H54 (cell line): ENCODE data around the gene PLD1.

Experiments used
- DNase-seq: peaks from one replicate; pipeline ENCODE4 v3.0.0; 2011; ENCODE audit warnings: low spot score, mixed read lengths; ENCODE audit not compliant: insufficient read length
- FAIRE-seq: peaks from 3 replicates; lab custom pipeline; 2011; peaks lifted over from hg19 to GRCh38; lab: Jason Lieb, UNC
- POLR2A ChIP-seq: IDR thresholded peaks from 2 replicates; pipeline ENCODE4 v1.6.1; 2011; ENCODE audit warnings: low read depth, mild to moderate bottlenecking, low read length

Gene PLD1

DNA sequence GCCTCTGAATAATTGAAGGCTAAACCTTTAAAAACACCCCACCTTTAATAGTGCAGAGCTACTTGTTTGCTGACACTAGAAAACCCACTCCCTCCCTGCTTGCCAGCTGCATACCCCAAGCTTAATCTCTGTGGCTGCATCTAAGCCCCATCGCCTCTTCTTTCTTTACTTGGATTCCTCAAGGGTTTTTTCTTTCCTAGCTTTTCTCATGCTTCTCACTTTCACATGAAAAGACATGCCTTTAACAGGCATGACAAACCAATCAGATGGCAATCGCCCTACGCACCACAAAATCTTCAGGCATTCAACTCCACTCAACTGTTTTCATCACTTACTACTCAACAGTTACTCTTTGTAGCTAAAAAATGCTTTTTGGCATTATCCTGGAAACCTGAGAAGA, 77.5 kb downstream of the PLD1 start:
- TF ChIP-seq POLR2A: no peak
- FAIRE-seq: no peak
- no peak for DNase-seq

- DNase-seq (no peak), FAIRE-seq (no peak)
- no peak for TF ChIP-seq POLR2A
Measured at GRCh38 chr3:171731691-171732090, 78.6 kb downstream of the PLD1 start.

GRCh38 chr3:171729452-171730334, 80.6 kb downstream of the PLD1 start:
- no peak for DNase-seq
- FAIRE-seq: no peak
- TF ChIP-seq POLR2A: no peak

DNA sequence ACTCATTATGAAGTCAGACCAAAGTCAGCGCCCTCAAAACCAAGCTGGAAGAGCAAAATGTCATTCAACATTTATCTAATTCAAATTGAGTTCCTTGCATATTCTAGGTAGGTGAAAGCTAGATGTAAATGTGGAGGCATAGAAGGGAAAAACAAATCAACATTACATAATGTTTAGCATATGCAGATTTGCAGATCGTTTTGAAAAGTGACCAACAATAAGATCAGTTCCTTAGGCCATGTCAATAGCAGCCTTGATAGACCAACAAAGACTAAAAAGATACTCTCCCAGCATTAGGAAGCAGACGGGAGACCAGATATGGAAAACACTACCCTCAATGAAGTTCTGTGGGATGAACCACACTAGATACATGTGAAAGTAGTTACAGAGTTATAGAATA, 83.0 kb downstream of the PLD1 start:
- peak; percentile 11 for FAIRE-seq
- no peak for TF ChIP-seq POLR2A
- no peak for DNase-seq

- no peak for TF ChIP-seq POLR2A
- FAIRE-seq: no peak
- DNase-seq: no peak
Measured at GRCh38 chr3:171718493-171719185, 91.6 kb downstream of the PLD1 start.

- FAIRE-seq: no peak
Measured at GRCh38 chr3:171715155-171715554, 95.1 kb downstream of the PLD1 start.

DNA sequence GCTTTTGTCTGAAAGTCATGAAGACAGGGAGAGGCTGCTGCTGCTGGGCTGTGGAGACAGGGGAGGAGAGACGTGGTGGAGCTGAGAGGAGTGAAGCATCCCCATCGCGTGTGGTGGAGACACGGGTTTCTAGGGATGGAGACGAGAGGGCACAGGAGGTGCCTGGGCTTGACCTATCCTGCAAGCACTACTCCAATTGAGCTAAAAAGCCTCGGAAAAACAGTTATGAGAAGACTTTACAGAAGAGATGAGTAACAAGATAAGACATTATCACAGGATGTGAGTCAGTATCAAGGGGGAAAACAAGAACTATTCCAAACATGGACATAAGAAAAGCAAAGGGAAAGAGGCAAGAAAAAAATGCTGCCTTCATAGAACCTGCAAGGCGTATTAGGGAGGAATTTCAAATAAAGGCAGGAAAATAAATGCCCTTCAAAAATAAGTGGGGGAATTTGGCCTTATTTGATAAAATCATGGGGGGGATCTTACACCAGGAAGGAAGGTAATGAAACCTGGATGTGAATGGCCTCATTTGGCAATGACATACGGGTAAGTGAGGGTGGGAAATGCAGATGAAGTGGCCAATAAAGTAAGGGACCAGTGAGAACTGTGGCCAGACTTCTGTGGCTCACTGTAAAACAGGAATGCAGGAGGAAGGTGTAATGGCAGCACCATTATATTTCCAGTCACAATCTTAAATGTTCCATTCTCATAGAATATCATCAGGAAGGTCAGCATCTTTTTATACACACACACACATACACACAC, 97.9 kb downstream of the PLD1 start:
- DNase-seq (no peak), FAIRE-seq (no peak)
- no peak for TF ChIP-seq POLR2A

More at GRCh38 chr3:171715155-171715554, 95.1 kb downstream of the PLD1 start:
- TF ChIP-seq POLR2A: no peak
- no peak for DNase-seq

- TF ChIP-seq POLR2A: no peak
- no peak for FAIRE-seq
- DNase-seq: no peak
Measured at GRCh38 chr3:171711461-171712170, 98.7 kb downstream of the PLD1 start.

- TF ChIP-seq POLR2A: no peak
- DNase-seq (no peak), FAIRE-seq (no peak)
Measured at GRCh38 chr3:171710359-171710758, 99.9 kb downstream of the PLD1 start.

- no peak for DNase-seq
Measured at GRCh38 chr3:171704814-171705213, 105.5 kb downstream of the PLD1 start.

GRCh38 chr3:171704002-171704401, 106.3 kb downstream of the PLD1 start:
- TF ChIP-seq POLR2A: no peak
- DNase-seq (peak; percentile 8), FAIRE-seq (peak; percentile 84)

More at GRCh38 chr3:171704814-171705213, 105.5 kb downstream of the PLD1 start:
- FAIRE-seq: no peak
- no peak for TF ChIP-seq POLR2A

- DNase-seq (no peak), FAIRE-seq (no peak)
- no peak for TF ChIP-seq POLR2A
Measured at GRCh38 chr3:171703144-171703543, 107.1 kb downstream of the PLD1 start.

DNA sequence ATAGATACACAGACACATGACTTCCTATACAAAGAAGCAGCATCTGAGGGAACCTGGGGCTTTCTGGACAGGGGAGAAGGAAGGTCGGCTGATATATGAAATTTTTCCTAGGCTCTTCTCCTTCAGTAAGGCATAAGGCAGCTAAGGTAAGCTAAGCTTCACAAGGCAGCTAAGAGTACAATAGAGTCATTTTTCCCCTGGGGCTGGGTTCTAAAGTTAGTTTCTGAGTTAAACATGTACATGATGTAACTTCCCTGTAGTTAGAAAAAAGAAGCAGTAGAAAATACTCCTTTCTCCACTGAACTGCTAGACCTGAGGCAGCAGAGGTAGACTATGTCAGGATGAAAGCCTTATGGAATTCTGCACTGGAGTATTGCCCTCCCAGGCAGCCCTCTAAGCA, 109.6 kb downstream of the PLD1 start:
- FAIRE-seq: no peak

More for the DNA sequence above, 109.6 kb downstream of the PLD1 start:
- no peak for DNase-seq
- no peak for TF ChIP-seq POLR2A
